Calu3 (cell line): ENCODE measurements around the gene CD79A. TPM values are rescaled to one million over a fixed set of nuclear protein-coding genes. Genes with fewer than 3 reads are reported as not detected.
A peak's percentile ranks its signal among the peaks of the same experiment; 100 is the strongest.

Source experiments
- BruUV-seq: library from RNA; stranded (reverse); fragments of 400-500 nt; replicated peaks from 2 replicates; lab custom pipeline; 2021; lab: Mats Ljungman, UMichigan
- CTCF ChIA-PET: fragments of 300-600 bp; sonication (Branson Sonifier 250); formaldehyde crosslinking; loops from one replicate; lab custom pipeline; 2022; ENCODE audit warnings: antibody characterized with exemption; lab: Charles Lee
- DNase-seq: peaks from one replicate; pipeline ENCODE4 v3.0.0; 2022
- H3K27ac Mint-ChIP-seq: one replicate; pipeline ENCODE4 v1.8.0; 2022; ENCODE audit warnings: mixed read lengths; ENCODE audit not compliant: unreplicated experiment
- H3K27me3 Mint-ChIP-seq: one replicate; pipeline ENCODE4 v1.8.0; 2022; ENCODE audit warnings: mixed read lengths; ENCODE audit not compliant: unreplicated experiment
- H3K36me3 Mint-ChIP-seq: one replicate; pipeline ENCODE4 v1.8.0; 2022; ENCODE audit warnings: mild to moderate bottlenecking, moderate library complexity, mixed read lengths; ENCODE audit not compliant: insufficient read depth, unreplicated experiment
- H3K4me1 Mint-ChIP-seq: one replicate; pipeline ENCODE4 v1.8.0; 2022; ENCODE audit warnings: mild to moderate bottlenecking, low read depth, mixed read lengths; ENCODE audit not compliant: unreplicated experiment
- H3K4me3 Mint-ChIP-seq: one replicate; pipeline ENCODE4 v1.8.0; 2022; ENCODE audit warnings: mild to moderate bottlenecking, low read depth, moderate library complexity, mixed read lengths; ENCODE audit not compliant: unreplicated experiment
- H3K9me3 Mint-ChIP-seq: one replicate; pipeline ENCODE4 v1.8.0; 2022; ENCODE audit warnings: low read depth, mixed read lengths; ENCODE audit not compliant: unreplicated experiment
- intact Hi-C: fragments of 100-400 bp; cut with micrococcal nuclease; formaldehyde crosslinking; loops from one replicate; pipeline ENCODE4 v1.10.0; 2022; ENCODE audit not compliant: unreplicated experiment
- total RNA-seq: library from RNA; stranded (reverse); gene quantifications from 2 replicates; pipeline ENCODE4 v1.2.3, GENCODE V29; 2022
- TF ChIP-seq, protein P1 (sequence below): fragments of 200-600 bp; IDR thresholded peaks from one replicate; pipeline ENCODE4 v1.8.0; 2022; ENCODE audit warnings: antibody characterized with exemption; ENCODE audit not compliant: unreplicated experiment

CD79A gene
- total RNA-seq, 1 experiment from 2014 or later, result 0.45 TPM

DNA sequence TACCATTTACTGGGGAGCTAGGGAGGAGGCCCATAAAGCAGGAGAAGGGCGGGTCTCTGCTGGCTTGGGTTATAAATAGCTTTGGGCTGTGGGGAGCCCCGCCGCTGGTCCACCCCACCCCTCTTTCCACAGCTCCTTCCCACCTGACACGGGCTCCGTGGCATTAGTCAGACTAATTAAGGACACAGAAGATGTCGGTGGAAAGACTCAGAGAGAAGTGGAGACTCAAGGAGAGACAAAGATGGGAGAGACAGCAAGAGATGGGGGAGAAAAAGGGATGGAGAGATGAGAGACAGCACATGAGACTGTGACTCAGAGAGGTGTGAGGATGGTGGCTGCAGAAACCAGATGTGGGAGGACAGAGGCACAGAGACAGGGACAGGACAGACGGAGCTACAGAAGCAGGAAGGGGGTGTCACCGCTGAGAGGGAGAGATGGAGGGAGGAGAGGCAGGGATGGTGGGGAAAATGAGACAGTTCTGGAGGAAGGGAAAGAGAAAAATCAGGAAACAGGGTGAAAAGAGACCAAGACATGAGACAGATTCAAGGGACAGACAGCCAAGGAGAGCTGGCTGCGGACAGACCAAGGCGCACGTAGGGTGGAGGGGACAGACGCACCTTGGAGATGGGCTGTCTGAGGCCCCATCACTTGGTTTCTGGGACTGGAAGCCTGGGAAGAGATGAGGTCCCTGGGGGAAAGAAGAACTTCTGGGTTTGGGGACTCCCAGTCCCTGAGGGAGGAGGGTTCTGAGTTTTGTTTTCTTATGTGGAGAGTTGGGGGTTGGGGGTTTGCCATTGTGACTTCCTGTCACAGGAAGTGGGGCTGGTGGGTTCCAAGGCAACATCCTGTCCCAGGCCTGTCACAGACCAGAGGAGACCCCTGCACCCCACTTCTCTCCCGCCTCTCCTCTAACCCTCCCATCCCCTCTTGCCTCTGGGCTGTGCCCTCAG lies 10.0 kb downstream of the CD79A start:
- peak overlapping the region; percentile 17 for H3K4me3 Mint-ChIP-seq
- no peak for DNase-seq
- H3K9me3 Mint-ChIP-seq, result no peaks in the 10 kb centered on the region
- BruUV-seq, result no TSS peak
- H3K27ac Mint-ChIP-seq, result peak overlapping the region; percentile 45
- H3K4me1 Mint-ChIP-seq, result peaks cover 61% of the 10 kb centered on the region
- H3K27me3 Mint-ChIP-seq, result peaks cover 11% of the 10 kb centered on the region
- peaks cover 59% of the 10 kb centered on the region for H3K36me3 Mint-ChIP-seq
- TF ChIP-seq, protein P1, sequence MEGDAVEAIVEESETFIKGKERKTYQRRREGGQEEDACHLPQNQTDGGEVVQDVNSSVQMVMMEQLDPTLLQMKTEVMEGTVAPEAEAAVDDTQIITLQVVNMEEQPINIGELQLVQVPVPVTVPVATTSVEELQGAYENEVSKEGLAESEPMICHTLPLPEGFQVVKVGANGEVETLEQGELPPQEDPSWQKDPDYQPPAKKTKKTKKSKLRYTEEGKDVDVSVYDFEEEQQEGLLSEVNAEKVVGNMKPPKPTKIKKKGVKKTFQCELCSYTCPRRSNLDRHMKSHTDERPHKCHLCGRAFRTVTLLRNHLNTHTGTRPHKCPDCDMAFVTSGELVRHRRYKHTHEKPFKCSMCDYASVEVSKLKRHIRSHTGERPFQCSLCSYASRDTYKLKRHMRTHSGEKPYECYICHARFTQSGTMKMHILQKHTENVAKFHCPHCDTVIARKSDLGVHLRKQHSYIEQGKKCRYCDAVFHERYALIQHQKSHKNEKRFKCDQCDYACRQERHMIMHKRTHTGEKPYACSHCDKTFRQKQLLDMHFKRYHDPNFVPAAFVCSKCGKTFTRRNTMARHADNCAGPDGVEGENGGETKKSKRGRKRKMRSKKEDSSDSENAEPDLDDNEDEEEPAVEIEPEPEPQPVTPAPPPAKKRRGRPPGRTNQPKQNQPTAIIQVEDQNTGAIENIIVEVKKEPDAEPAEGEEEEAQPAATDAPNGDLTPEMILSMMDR, result no peak
- intact Hi-C loops, result loop anchor here (2.0 kb wide), 2 partner anchors 18 to 48 kb away; no protein-coding TSS in a partner anchor
- CTCF ChIA-PET, result interaction anchor here (0.6 to 1.5 kb wide), 7 partner anchors 13 to 1006 kb away, joined by 3 to 12 read pairs (median 4); no protein-coding TSS in a partner anchor

DNA sequence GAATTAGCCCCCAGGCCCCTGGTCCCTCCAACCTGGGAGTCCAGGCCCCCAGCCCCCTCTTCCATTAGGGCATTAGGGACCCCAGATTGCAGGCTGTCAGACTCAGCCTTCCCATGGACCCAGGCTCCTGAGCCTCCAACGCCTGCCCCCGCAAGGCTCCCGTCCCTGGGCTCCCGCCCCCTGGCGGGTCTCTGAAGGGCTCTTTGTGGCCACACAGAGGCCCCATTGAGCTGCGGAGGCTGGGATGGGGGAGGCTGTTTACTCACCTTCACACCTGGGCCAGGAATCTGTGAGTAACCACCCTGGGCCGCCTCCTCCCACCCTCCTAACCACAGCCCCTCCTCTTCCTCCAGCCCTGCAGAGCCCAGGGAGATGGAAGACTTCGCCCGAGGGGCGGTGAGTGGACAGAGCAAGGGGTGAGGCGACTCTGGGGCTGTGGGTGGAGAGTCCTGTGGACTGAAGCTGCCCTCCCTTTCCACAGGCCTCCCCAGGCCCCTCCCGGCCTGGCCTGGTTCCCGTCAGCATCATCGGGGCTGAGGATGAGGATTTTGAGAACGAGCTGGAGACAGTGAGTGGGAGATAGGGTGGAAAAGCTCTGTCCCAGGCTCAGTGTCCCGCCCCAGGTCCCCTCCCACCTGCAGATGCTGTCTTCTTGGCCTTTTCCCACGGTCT lies 10.8 kb downstream of the CD79A start:
- no TSS peak for BruUV-seq
- Mint-ChIP-seq H3K4me3 (peak overlapping the region; percentile 17), H3K9me3 (no peaks in the 10 kb centered on the region), H3K27me3 (peaks cover 3% of the 10 kb centered on the region), H3K4me1 (peaks cover 53% of the 10 kb centered on the region), H3K36me3 (peaks cover 57% of the 10 kb centered on the region), H3K27ac (peak overlapping the region; percentile 45)
- CTCF ChIA-PET, result interaction anchor here (0.5 to 1.5 kb wide), 8 partner anchors 14 to 232 kb away, joined by 3 to 12 read pairs (median 4); partner anchors contain the start of gene RPS19
- DNase-seq, result peak; percentile 98
- TF ChIP-seq, protein P1, result peak; percentile 67
- intact Hi-C loops, result loop anchor here (2.0 kb wide), 2 partner anchors 17 to 47 kb away; no protein-coding TSS in a partner anchor

DNA sequence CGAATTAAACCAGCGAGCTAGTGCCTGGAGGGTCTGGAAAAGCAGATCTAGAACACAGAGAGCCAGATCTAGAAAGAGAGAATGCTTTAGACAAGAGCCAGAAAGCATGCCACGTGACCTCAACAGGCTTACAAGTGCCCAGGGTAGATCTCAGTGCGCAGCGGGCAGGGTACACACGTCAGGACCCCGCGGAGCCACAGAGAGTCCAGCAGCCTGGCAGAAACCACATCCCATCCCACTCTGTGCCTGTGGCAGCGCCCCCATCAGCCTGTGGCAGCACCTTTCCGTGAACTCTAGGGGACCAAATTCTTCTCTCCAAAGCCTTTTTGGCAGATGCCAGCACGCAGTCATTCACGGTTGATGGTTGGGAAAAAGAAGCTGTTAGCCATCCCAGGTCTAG lies 11.8 kb downstream of the CD79A start:
- BruUV-seq, result no TSS peak
- no peak overlapping the region for H3K4me3 Mint-ChIP-seq
- CTCF ChIA-PET, result interaction anchor here (1.5 kb wide), 1 partner anchor 69 kb away, joined by 5 read pairs; no protein-coding TSS in a partner anchor

DNA sequence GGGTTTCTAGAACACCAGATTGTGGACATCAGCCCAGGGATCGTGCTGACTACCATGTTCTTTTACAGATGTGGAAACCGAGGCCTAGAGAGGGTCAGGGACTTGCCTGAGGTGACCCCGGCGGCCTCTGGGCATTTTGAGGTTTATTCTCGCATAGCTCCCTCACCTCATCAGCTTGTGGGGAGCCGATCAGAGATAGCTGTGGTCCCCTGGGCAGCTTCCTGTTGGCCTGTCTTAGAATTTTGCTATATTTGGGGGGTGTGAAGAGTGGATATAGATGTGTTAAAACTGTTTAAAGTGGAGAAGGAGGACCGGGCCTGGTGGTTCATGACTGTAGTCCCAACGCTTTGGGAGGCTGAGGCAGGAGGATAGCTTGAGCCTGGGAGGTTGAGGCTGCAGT lies 12.8 kb downstream of the CD79A start:
- Mint-ChIP-seq H3K9me3 (no peaks in the 10 kb centered on the region), H3K4me1 (peaks cover 50% of the 10 kb centered on the region), H3K4me3 (no peak overlapping the region), H3K27me3 (no peaks in the 10 kb centered on the region), H3K36me3 (peaks cover 47% of the 10 kb centered on the region), H3K27ac (no peak overlapping the region)
- intact Hi-C loops, result no loop called here
- DNase-seq, result no peak
- CTCF ChIA-PET, result interaction anchor here (0.6 kb wide), 1 partner anchor 23 kb away, joined by 4 read pairs; no protein-coding TSS in a partner anchor
- no TSS peak for BruUV-seq
- TF ChIP-seq, protein P1, result no peak

More for the DNA sequence above, 11.8 kb downstream of the CD79A start:
- Mint-ChIP-seq H3K27me3 (no peaks in the 10 kb centered on the region), H3K36me3 (peaks cover 49% of the 10 kb centered on the region), H3K27ac (no peak overlapping the region), H3K4me1 (peaks cover 52% of the 10 kb centered on the region), H3K9me3 (no peaks in the 10 kb centered on the region)
- intact Hi-C loops, result no loop called here
- no peak for DNase-seq
- TF ChIP-seq, protein P1, result no peak
